ENCODE results near the gene CNGA3. TPM values are rescaled to one million over a fixed set of nuclear protein-coding genes. Genes with fewer than 3 reads are reported as not detected.
"Not testable (repeated sequence)": the region's sequence is repeated elsewhere in the genome, so short reads cannot be mapped to it uniquely, and the experiment has no call there.

Gene CNGA3
- total RNA-seq, 1 donor, result 0.18 TPM

- H3K4me3 ChIP-seq (ENCODE audit: low read depth, low read length), result no peak overlapping the region
- no peak for DNase-seq (ENCODE audit: low read depth)
- no peak for TF ChIP-seq CTCF (IDR thresholded peaks at IDR 0.05; ENCODE audit: insufficient read depth, low read length)
Observed at GRCh38 chr2:98301469-98301868, 44.8 kb upstream of the CNGA3 start.

- DNase-seq (ENCODE audit: low read depth); H3K4me3 ChIP-seq (ENCODE audit: low read depth, low read length): not testable (repeated sequence)
Observed at GRCh38 chr2:98307131-98307696, 39.0 kb upstream of the CNGA3 start.

GRCh38 chr2:98308068-98308467, 38.2 kb upstream of the CNGA3 start:
- TF ChIP-seq CTCF (IDR thresholded peaks at IDR 0.05; ENCODE audit: insufficient read depth, low read length), result no peak
- DNase-seq (ENCODE audit: low read depth), result no peak
- H3K4me3 ChIP-seq (ENCODE audit: low read depth, low read length), result no peak overlapping the region

GRCh38 chr2:98308532-98308931, 37.7 kb upstream of the CNGA3 start:
- no peak for DNase-seq (ENCODE audit: low read depth)
- no peak for TF ChIP-seq CTCF (IDR thresholded peaks at IDR 0.05; ENCODE audit: insufficient read depth, low read length)
- H3K4me3 ChIP-seq (ENCODE audit: low read depth, low read length), result no peak overlapping the region

GRCh38 chr2:98309580-98309979, 36.7 kb upstream of the CNGA3 start:
- no peak overlapping the region for H3K4me3 ChIP-seq (ENCODE audit: low read depth, low read length)
- no peak for TF ChIP-seq CTCF (IDR thresholded peaks at IDR 0.05; ENCODE audit: insufficient read depth, low read length)
- no peak for DNase-seq (ENCODE audit: low read depth)

- TF ChIP-seq CTCF (IDR thresholded peaks at IDR 0.05; ENCODE audit: insufficient read depth, low read length), result no peak
- H3K4me3 ChIP-seq (ENCODE audit: low read depth, low read length), result no peak overlapping the region
- no peak for DNase-seq (ENCODE audit: low read depth)
Observed at GRCh38 chr2:98310010-98310409, 36.2 kb upstream of the CNGA3 start.

GRCh38 chr2:98311090-98311489, 35.2 kb upstream of the CNGA3 start:
- no peak for DNase-seq (ENCODE audit: low read depth)
- no peak for TF ChIP-seq CTCF (IDR thresholded peaks at IDR 0.05; ENCODE audit: insufficient read depth, low read length)
- H3K4me3 ChIP-seq (ENCODE audit: low read depth, low read length), result no peak overlapping the region
